NCI-H1436 treated with DMSO at 0.1 percent for 48 hours (cell line): ENCODE measurements around the gene SLC25A10.

Experiments used
- DNase-seq: peaks from one replicate; lab custom pipeline; 2025; lab: John Stamatoyannopoulos, UW

SLC25A10 gene

GRCh38 chr17:81706232-81706611 is 5.9 kb upstream of the SLC25A10 start:
- no peak for DNase-seq

- DNase-seq, result no peak
Observed at GRCh38 chr17:81706757-81707624, 5.1 kb upstream of the SLC25A10 start.

- no peak for DNase-seq
Observed at GRCh38 chr17:81707725-81708646, 4.1 kb upstream of the SLC25A10 start.

GRCh38 chr17:81708739-81709185 is 3.3 kb upstream of the SLC25A10 start:
- no peak for DNase-seq

GRCh38 chr17:81710514-81711308 is 1.4 kb upstream of the SLC25A10 start:
- DNase-seq, result no peak

GRCh38 chr17:81712468-81713003 is 452 bp downstream of the SLC25A10 start:
- DNase-seq, result no peak

- DNase-seq, result no peak
Observed at GRCh38 chr17:81713004-81713555, 996 bp downstream of the SLC25A10 start.

GRCh38 chr17:81713556-81714411 is 1.7 kb downstream of the SLC25A10 start:
- DNase-seq, result no peak

GRCh38 chr17:81714412-81715106 is 2.5 kb downstream of the SLC25A10 start:
- DNase-seq, result no peak

GRCh38 chr17:81715107-81715871 is 3.2 kb downstream of the SLC25A10 start:
- no peak for DNase-seq

- no peak for DNase-seq
Observed at GRCh38 chr17:81715872-81716673, 4.0 kb downstream of the SLC25A10 start.

GRCh38 chr17:81716674-81716996 is 4.6 kb downstream of the SLC25A10 start:
- DNase-seq, result no peak

GRCh38 chr17:81717049-81717765 is 5.1 kb downstream of the SLC25A10 start:
- no peak for DNase-seq

GRCh38 chr17:81717766-81718089 is 5.6 kb downstream of the SLC25A10 start:
- no peak for DNase-seq

GRCh38 chr17:81719410-81720266 is 7.6 kb downstream of the SLC25A10 start:
- DNase-seq, result no peak

GRCh38 chr17:81720267-81721071 is 8.4 kb downstream of the SLC25A10 start:
- no peak for DNase-seq
